GM19455 (cell line): ENCODE results near the gene LDLR.
"Not testable (repeated sequence)": the region's sequence is repeated elsewhere in the genome, so short reads cannot be mapped to it uniquely, and the experiment has no call there.

Experiments used
- ATAC-seq: cut with Tn5 transposase; IDR thresholded peaks from one replicate; pipeline ENCODE4 v1.9.1; 2021; ENCODE audit not compliant: unreplicated experiment

The LDLR gene

DNA sequence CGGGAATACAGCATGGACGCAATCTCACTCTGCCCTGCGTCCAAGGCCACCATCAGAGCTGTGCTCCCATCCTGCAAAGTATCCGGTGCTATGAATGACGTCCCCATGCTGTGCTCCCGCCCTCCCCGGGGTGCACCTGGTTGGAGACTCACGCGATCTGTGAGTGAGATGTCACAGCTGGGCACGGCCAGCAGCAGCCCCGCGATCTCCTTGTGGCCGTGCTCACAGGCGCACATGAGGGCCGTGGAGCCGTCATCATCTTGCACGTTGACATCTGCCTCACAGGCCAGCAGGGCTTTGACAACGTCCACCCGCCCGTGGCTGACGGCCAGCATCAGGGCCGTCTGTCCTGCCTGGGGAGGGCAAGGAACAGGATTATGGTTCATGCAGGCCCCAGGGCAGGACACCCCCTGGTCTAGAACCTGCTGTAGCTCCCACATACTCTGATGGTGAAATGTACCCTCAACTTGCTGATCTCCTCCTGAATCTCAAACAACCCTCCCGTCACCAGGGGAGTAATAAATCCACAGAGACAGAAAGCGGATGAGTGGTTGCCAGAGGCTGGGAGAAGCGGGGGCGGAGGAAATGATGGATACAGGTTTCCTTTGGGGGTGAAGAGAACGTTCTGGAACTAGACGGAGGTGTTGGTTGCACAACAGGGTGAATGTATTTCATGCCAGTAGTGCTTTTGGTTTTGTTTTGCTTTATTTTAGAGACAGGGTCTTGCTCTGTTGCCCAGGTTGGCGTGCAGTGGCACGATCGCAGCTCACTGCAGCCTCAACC lies 80.8 kb downstream of the LDLR start:
- ATAC-seq: no peak

DNA sequence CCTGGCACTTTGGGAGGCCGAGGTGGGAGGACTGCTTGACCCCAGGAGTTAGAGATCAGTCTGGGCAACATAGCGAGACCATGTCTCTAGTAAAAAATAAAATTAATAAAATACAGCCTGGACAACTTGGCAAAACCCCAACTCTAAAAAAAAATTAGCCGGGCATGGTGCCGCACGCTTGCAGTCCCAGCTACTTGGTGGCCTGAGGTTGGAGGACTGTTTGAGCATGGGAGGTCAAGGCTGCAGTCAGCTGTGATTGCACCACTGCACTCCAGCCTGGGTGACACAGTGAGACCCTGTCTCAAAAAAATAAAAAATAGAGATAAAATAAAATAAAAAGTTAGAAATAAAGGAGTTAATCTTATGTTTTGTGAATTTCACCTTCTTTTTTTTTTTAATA lies 81.9 kb downstream of the LDLR start:
- no peak for ATAC-seq

DNA sequence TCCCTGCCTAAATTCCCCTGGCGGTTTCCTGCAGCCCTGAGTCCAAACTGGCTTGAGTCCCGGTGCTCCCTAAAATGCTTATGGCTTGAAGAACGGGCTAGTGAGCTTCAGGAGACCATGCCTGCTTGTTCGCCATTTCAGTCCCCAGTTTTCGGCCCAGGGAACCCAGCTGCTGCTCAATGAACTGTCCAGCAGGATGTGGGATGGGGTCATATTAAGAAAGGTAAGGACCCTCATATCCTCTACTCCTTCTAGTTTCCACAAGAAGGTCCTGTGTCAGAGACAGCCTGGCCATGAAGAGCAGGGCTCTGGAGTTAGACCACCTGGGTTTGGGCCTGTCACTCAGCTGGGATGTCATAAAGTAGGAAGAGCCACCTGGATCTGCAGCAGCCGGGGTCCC lies 83.3 kb downstream of the LDLR start:
- ATAC-seq: no peak

DNA sequence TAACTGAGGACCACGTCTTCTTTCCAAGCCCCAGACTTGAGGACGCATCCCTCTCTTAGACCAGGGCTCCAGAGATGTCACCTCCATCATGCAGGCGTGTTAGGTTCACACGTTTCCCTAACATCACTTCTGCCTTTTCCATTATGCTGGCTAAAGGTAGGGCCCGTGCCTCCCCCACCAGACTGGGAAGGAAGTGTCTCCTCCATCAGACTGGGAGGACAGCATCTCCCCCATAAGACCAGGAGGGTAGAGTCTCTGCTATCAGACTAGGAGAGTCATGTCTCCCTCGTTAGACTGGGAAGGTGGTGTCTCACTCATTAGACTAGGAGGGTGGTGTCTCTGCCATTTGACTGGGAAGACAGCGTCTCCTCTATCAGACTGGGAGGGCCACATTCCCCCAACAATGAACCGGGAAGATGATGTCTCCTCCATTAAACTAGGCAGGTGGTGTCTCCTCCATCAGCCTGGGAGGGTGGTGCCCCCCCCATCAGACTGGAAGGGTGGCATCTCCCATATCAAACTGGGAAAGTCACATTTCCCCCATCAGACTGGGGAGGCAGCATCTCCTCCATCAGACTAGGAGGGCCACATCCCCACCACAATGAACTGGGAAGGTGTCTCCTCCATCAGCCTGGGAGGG lies 84.4 kb downstream of the LDLR start:
- no peak for ATAC-seq

DNA sequence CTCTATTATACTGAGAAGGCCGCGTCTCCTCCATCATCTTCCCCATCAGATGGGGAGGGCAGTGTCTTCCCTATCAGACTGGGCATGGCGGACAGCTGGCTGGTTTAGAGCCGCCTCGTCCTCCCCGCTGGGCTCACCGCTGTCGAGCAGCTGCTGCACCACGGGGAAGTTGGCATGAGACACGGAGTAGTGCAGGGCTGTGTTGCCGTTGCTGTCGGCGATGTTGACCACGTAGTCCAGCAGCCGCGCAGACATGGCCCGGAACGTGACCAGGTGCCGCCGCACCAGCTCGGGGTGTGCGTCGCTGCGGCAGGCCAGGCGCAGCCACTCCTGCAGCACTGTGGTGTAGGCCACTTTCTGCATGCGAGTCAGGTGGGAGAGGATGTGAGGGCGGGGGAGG lies 85.1 kb downstream of the LDLR start:
- ATAC-seq: no peak

DNA sequence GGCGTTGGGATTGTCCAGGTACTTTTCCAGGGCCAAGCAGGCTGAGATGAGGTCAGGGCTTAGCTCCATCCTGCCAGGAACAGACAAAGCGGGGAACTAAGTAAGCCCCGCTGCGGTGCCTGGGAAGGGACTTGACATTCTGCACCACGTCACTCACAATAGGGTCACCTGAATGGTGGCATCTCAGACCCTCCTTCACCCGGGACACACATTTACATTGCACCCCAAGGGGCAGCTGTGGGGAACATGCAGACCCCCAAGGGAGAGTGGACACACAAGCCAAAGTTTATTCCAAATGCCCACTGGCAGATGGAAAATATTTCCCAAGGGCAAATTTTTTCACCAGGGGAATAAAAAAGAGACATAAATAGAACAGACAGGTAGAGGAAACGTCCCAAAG lies 86.7 kb downstream of the LDLR start:
- ATAC-seq: no peak

DNA sequence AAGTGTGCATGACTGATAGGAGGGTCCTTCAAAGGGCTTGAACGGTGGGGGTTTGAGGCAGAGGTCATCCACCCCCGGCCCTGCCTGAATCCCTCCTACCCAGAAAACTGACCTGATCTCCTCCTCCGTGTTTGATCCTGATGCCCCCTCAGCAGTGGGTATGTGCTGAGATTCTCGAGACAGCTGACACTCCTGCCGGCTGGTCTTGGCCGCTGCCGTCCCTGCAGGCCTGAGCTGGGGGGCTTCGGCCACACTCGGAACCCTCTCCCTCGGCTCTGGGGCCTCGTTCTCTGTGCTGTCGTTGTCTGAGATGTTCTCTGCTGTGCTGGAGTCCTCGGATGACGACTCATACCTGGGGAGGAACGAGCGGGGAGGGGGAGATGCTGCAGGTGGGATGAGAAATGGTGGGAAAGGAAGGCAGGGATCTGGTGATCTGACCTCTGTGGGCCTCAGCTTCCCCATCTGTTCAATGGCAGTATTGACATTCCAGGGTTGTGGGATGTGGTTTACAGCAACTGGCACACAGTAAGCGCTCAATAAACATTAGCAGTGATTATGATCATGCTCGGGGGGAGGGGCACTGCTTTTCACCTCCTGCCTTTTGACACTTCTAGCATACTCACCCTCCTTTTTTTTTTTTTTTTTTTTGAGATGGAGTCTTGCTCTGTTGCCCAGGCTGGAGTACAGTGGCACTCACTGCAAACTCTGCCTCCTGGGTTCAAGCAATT lies 87.4 kb downstream of the LDLR start:
- ATAC-seq: no peak

DNA sequence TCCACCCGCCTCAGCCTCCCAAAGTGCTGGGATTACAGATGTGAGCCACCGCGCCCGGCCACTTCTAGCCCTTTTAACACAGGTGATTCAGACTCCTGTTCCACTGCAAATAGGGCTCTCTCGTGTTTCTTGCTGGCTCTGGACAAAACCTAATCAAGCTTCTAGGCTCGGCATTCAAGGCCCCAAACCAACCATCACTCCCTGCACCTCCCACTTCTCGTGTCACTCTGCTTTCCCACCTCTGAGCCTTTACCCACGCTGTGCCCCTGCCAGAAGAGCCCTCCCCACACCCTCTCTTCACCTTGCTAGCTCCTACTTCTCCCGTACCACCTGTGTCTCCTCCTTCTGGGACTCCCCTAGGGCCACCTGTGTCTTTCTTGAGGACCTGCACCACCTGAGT lies 88.3 kb downstream of the LDLR start:
- no peak for ATAC-seq

DNA sequence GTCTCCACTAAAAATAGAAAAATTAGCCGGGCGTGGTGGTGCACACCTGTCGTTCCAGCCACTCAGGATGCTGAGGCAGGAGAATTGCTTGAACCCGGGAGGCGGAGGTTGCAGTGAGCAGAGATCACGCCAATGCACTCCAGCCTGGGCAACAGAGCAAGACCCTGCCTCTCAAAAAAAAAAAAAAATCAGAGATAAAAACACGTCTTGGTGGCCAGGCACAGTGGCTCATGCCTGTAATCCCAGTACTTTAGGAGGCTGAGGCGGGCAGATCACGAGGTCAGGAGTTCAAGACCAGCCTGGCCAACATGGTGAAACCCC lies 89.8 kb downstream of the LDLR start:
- not testable (repeated sequence) for ATAC-seq

DNA sequence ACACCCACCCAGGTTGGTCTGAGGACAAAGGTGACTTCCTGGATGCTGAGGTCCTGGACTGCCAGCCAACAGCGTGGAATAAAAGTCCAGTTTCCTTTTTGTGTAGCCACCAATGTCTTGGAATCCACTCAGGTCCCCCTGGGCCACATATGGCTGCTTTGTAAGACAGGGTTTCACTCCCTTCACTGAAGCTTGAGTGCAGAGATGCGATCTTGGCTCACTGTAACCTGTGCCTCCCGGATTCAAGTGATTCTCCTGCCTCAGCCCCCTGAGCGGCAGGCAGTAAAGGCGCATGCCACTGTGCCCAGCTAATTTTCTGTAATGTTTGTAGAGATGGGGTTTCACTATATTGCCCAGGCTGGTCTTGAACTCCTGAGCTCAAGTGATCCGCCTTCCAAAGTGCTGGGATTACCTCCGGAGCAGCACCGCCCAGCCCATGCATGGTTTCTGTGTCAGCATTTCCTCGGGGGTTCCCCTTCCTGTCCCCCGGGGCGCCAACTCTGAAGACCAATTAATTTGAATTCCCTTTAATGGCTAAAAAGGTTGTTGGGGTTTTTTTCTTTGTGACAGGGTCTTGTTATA lies 90.5 kb downstream of the LDLR start:
- ATAC-seq: no peak

DNA sequence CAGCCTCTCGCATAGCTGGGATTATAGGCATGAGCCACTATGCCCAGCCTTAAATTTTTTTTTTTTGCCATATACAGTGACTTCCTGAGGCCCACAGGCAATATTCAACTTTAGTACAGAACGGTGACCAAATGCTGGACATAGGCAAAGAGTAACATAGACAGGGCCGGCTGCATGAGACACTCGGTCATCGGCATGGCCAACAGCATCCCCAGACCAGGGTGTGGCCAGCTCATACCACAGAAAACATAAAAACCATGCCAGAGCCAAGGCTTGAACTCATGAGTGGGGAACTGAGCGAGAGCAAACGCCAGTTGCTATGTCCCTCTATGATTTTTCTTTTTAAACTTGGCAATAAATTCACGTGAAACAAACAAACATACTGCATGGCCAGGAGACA lies 91.1 kb downstream of the LDLR start:
- no peak for ATAC-seq

DNA sequence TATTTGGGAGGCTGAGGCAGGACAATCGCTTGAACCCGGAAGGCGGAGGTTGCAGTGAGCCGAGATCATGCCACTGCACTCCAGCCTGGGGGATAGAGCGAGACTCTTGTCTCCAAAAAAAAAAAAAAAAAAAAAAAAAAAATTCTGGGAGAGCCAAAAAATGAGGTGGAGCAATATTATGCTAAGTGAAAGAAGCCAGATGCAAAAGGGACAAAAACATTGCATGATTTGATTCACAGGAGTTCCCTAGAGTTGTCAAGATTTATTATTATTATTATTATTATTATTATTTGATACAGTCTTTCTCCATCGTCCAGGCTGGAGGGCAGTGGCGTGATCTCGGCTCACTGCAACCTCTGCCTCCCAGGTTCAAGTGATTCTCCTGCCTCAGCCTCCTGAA lies 91.7 kb downstream of the LDLR start:
- ATAC-seq: not testable (repeated sequence)

DNA sequence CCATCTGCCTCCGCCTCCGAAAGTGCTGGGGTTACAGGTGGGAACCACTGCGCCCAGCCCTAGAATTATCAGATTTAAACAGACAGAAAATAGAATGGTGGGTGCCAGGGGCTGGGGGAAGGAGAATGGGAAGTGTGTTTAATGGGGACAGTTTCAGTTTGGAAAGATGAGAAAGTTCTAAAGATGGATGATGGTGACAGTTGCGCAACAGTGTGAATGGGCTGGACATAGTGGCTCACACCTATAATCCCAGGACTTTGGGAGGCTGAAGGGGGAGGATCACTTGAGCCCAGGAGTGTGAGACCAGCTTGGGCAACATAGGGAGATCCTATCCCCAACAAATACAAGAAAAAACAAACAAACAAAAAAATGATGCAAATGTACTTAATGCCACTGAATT lies 92.2 kb downstream of the LDLR start:
- ATAC-seq: no peak
